EL (cell line): ENCODE data around the gene TLE5.
A peak's percentile ranks its signal among the peaks of the same experiment; 100 is the strongest.
"Not testable (repeated sequence)": the region's sequence is repeated elsewhere in the genome, so short reads cannot be mapped to it uniquely, and the experiment has no call there.

Experiments
- DNase-seq: peaks from one replicate; pipeline ENCODE4 v3.0.0-alpha.2; 2016

TLE5 gene

DNA sequence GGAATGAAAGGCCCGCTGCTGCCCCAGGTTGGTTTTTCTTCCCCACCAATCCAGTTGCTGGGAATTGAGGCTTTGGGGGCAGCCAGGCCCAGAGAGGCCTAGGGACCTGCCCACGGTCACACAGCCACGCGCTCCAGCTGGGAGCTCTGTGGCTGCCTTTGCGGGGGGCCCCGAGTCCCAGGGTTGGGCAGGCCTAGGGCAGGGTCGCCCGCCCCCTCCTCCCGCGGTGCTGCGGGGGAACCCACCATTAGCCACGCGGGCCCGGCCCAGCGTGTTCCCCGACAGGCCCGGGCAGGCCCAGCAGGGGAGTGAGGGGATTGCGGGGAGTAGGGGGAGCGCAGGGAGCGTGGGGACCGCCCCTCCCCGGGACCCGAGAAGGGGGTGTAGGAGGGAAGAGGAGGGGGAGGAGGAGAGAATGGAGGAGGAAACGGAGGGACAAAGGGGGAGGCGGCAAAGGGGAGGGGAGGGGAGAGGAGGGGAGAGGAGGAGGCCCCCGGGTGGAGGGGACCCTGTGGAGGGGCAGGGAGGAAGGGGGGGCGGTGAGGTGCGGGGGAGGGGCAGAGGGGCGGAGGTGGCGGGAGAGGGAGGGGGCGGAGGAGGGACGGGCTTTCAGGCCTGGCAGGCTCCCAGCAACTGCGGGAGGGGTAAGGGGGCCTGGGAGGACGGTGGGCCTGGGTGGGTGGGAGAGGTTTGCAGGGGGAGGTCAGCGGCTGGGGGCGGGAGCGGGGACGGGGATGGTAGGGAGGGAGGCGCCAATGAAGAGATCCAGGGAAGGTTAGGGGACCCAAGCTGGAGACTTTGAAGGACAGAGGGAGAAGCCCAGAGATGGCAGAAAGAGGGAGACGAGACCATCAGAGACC lies 20.3 kb downstream of the TLE5 start:
- no peak for DNase-seq

DNA sequence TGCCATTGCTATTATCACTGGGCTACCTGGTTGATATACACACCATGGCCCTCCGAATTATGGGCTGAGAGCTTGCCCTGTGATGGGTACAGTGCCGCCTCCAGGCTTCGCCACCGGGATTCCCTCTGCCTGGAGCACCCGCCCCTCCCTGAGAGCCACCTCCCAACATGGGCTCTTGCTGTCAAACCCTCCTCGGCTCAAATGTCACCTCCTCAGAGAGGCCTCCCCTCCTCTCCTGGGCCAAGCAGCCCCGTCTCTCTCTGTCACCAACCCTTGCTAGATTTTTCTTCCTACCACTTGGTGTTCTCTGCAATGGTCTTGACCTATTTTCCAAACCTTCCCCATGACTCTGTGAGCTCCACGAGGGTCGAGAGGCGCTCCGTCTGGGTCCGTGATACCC lies 21.0 kb downstream of the TLE5 start:
- DNase-seq = no peak

DNA sequence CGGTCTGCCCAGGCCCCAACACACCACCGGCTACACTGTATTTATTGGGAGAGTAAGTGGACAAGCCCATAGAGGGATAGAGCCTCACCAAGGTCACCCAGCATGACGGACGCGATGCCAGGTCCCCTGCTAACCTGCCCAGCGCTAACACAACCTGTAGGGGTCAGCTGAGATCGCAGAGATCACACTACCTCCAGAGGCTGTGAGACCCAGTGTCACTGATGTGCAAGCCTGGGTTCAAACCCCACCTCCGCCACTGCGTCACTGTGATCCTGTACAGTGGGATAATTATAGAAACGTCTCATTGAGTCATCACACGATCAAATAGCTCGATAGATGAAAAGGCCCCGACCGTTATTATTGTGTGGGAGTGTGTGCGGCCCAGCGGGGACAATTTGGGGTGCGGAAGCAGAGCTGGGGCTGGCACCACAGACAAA lies 22.6 kb downstream of the TLE5 start:
- no peak for DNase-seq

DNA sequence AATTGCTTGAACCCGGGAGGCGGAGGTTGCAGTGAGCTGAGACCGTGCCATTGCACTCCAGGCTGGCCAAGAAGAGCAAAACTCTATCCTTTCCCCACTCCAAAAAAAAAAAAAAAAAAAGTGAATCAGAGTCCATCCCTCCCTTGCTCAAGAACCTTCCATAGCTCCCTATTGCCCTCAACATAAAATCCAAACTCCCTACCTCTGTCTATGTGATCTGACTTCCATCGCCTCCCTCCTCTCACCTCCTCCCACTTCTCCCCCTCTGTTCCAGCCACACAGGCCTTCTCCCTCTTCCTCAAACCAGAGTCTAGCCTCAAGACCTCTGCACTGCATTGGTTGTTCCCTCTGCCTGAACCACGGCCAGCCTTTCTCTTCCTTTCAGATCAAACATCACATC lies 23.2 kb downstream of the TLE5 start:
- no peak for DNase-seq

DNA sequence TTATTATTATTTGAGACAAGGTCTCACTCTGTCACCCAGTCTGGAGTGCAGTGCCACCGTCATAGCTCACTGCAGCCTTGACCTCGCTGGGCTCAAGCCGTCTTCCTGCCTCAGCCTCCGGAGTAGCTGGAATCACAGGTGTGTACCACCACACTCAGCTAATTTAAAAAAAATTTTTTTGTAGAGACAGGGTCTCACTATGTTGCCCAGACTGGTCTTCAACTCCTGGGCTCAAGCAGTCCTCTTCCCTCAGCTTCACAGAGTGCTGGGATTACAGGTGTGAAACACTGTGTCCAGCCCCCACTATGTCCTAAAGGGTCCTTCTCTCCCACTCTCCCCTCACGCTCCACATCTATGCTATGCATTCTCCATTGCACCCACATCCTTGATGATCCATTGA lies 24.1 kb downstream of the TLE5 start:
- DNase-seq = no peak

GRCh38 chr19:3036977-3037544 lies 25.2 kb downstream of the TLE5 start:
- not testable (repeated sequence) for DNase-seq

DNA sequence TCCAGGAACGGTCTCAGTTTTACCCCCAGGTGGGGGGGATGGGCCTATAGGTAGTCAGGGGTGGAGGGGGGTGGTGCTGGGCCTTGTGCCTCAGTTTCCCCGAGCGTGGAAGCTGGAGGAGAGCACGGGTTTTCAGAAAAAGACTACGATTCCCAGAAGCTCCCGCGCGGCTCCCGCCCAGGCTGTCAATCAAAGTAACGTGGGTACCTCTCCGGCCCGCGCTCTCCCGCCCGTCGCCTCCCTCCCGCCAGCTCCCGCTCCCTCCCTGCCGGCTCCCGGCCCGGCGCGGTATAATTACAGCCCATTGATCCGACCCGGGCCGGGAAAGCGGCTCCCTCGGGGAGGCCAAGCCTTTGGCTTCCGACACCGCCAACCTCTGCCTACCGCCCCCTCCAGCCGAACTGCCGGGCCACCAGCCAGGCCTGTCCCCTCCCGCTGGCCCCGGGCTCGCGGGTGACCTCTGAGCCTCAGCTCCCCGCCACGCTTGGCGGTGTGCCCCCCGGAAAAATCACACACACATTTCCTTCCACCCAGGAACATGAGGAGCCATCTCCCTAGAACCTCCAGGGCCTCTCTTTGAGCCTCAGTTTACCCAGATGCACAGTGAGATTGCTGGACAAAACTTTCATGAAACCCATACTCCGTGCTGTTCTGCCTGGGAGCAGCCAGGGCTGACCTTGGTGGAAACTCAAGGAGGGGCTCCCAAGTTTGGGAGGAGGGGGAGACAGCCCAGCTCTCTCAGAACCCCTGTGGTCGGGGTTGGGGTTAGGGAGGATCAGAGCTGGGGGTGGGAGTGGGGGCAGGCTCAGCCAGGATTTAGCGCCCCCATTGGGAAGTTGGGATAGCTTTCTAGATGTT lies 25.9 kb downstream of the TLE5 start:
- peak; percentile 91 for DNase-seq

GRCh38 chr19:3035542-3036118 lies 26.7 kb downstream of the TLE5 start:
- peak; percentile 99 for DNase-seq

GRCh38 chr19:3034656-3035541 lies 27.4 kb downstream of the TLE5 start:
- DNase-seq = peak; percentile 55

- DNase-seq = no peak
These were observed 28.0 kb downstream of the TLE5 start for GRCh38 chr19:3034406-3034655.

DNA sequence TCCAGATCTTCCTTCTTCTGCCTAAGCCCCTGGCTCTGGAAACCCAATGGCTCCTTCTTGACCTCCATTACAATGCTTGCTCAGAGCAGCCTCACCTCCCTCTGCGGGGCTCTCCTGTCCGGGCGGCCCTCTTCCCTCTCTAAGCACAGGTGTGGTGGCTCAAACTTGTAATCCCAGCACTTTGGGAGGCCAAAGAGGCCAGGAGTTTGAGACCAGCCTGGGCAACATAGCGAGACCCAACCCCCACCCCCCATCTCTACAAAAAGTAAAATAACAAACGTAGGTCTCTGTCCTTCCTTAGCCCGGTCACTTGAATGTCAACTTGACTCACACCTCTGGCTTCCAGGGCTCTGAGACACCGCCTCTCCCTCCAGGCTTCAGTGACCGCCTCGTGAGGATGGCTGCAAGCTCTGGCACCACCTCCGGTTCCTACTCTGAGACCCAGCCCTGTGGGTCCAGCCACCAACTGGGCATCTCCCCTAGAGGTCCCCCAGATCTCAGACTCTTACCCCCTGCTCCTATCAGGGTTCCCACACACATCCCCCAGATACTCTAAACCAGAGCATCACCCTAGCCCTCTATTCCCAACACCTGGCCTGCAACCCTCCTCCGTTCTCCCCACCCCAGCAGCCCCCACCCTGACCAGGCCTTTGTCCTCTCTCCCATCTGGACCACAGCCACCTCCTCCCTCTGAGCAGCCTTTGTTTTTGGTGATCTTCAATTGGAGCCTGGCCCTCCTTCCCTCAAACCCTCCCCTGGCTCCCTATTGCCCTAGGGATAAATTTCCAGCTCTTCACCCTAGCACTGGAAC lies 28.5 kb downstream of the TLE5 start:
- DNase-seq = no peak

- no peak for DNase-seq
These were observed 30.8 kb downstream of the TLE5 start for GRCh38 chr19:3031607-3031867.

- no peak for DNase-seq
These were observed 33.0 kb downstream of the TLE5 start, which contains the start of gene TLE2 for GRCh38 chr19:3029065-3029923. Gene TLE2 (minus strand): TSS chr19:3029280. CDS start chr19:3028904, 376 bp downstream.

- DNase-seq = no peak
These were observed 33.8 kb downstream of the TLE5 start for GRCh38 chr19:3028305-3029064.

GRCh38 chr19:3027981-3028304 lies 34.4 kb downstream of the TLE5 start:
- DNase-seq = no peak

- DNase-seq = no peak
These were observed 35.0 kb downstream of the TLE5 start for GRCh38 chr19:3027292-3027691.

- no peak for DNase-seq
These were observed 35.5 kb downstream of the TLE5 start for GRCh38 chr19:3026768-3027167.

DNA sequence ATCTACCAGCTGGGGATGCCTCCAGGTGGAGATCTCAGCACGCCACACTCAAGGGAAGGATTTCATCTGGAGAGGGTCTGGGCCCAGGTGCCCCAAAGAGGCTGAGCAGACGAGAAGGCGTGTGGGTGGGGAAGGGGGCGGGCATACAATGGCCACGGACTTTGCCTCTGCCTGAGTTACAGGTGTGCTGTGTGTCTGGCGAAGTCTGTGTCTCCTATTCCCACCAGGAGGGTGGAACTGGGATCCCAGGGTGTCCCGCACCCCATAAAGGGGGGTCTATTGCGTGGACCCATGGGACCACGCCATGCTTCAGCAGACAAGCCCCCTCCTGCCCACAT lies 36.8 kb downstream of the TLE5 start:
- no peak for DNase-seq

DNA sequence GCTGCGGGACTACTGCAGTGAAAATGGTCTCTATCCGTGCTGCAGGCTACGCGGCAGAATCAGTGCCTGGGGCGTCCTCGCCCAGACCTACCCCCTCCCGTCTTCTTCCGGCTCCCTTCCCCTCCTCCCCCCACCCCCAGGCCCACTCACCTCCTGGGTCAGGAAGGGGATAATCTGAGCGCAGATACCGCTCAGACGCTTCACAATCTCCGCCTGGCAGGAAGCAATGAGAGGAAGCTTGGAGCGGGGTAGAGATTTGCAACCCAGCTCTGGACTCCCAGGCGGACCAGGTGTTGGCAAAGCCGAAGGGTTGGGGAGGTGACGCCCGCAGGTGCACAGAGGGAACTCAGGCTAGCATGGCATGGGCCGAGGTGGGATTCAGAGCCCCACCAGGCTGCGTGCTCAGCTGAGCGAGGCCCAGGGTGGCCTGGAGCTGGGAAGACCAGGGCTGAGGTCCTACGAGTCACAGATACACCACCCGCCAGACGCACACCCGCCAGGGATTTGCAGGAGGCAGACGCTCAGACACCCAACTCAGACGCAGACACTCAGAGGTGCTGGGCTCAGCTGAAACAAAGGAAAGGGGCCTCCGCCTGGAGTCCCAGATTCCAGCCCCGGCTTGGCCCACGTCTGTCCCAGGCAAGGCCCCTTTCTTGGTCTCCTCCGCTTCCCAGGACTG lies 37.3 kb downstream of the TLE5 start:
- no peak for DNase-seq

DNA sequence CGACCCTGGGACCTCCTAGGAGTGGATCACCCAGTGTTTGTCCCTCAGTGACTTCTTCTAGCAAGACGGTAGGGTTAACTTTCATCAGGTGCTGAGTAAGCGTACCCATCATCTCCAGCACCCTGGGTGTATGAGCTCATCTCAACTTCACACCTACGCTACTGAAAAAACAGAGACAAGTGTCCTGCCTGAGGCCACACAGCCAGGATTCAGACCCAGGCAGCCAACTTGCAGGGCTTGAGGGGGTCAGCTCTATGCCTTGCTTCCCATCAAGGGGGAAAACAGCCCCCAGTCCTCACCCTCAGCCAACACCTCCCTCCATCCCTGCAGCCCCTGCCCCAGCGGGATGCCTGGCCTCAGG lies 37.8 kb downstream of the TLE5 start:
- DNase-seq = no peak
